NK-92 treated with Interleukin-12 subunit alpha and Interleukin-12 subunit beta, amount 100 ng/mL, for 24 hours (cell line): Measurements from ENCODE around the gene MYBPC1.

Source experiments
- DNase-seq: peaks from one replicate; lab custom pipeline; 2025; lab: John Stamatoyannopoulos, UW

Gene MYBPC1

GRCh38 chr12:101694986-101695385 lies 100.2 kb downstream of the MYBPC1 start:
- DNase-seq, result no peak

- no peak for DNase-seq
These were observed 100.9 kb downstream of the MYBPC1 start for GRCh38 chr12:101695706-101696105.

- DNase-seq, result no peak
These were observed 101.8 kb downstream of the MYBPC1 start for GRCh38 chr12:101696251-101697196.

GRCh38 chr12:101697197-101697929 lies 102.6 kb downstream of the MYBPC1 start, which contains the start of gene CHPT1:
CHPT1 (plus strand) TSS chr12:101697640; CDS start chr12:101697862, 222 bp downstream.
- peak; percentile 7 for DNase-seq

GRCh38 chr12:101697930-101698799 lies 103.4 kb downstream of the MYBPC1 start:
- no peak for DNase-seq

GRCh38 chr12:101698800-101699347 lies 104.1 kb downstream of the MYBPC1 start:
- no peak for DNase-seq

GRCh38 chr12:101700299-101700820 lies 105.6 kb downstream of the MYBPC1 start:
- no peak for DNase-seq

GRCh38 chr12:101703487-101703886 lies 108.7 kb downstream of the MYBPC1 start:
- no peak for DNase-seq

- DNase-seq, result no peak
These were observed 111.6 kb downstream of the MYBPC1 start for GRCh38 chr12:101706403-101706802.

- no peak for DNase-seq
These were observed 112.5 kb downstream of the MYBPC1 start for GRCh38 chr12:101707131-101707782.

- DNase-seq, result no peak
These were observed 115.5 kb downstream of the MYBPC1 start for GRCh38 chr12:101710288-101710687.

- DNase-seq, result no peak
These were observed 118.4 kb downstream of the MYBPC1 start for GRCh38 chr12:101713059-101713682.

- no peak for DNase-seq
These were observed 119.2 kb downstream of the MYBPC1 start for GRCh38 chr12:101713930-101714329.

- no peak for DNase-seq
These were observed 120.2 kb downstream of the MYBPC1 start for GRCh38 chr12:101714877-101715444.

GRCh38 chr12:101719566-101719965 lies 124.8 kb downstream of the MYBPC1 start:
- DNase-seq, result no peak

GRCh38 chr12:101720118-101720517 lies 125.3 kb downstream of the MYBPC1 start:
- DNase-seq, result no peak

GRCh38 chr12:101722392-101722791 lies 127.6 kb downstream of the MYBPC1 start:
- no peak for DNase-seq

GRCh38 chr12:101727098-101727497 lies 132.3 kb downstream of the MYBPC1 start:
- no peak for DNase-seq

GRCh38 chr12:101729842-101730241 lies 135.1 kb downstream of the MYBPC1 start:
- no peak for DNase-seq

GRCh38 chr12:101732318-101732717 lies 137.5 kb downstream of the MYBPC1 start:
- no peak for DNase-seq
